B cell (primary cell): ENCODE data around the gene SKIDA1. TPM values are rescaled to one million over a fixed set of nuclear protein-coding genes. Genes with fewer than 3 reads are reported as not detected.

Source experiments
- ATAC-seq: fragments of 200-7000 bp; cut with Tn5 transposase; one replicate; pipeline ENCODE4 v1.10.0; 2021; ENCODE audit warnings: low read depth, mild to moderate bottlenecking, moderate number of reproducible peaks, moderate library complexity
- CTCF ChIA-PET: fragments of 350-600 bp; sonication (Branson Sonifier 250); formaldehyde crosslinking; loops from one replicate; lab custom pipeline; 2021; ENCODE audit warnings: antibody characterized with exemption, inconsistent platforms; lab: Charles Lee
- POLR2A ChIA-PET: fragments of 350-600 bp; sonication (Branson Sonifier 250); formaldehyde crosslinking; loops from one replicate; lab custom pipeline; 2021; ENCODE audit warnings: antibody characterized with exemption; lab: Charles Lee
- DNase-seq: peaks from one replicate; pipeline ENCODE4 v3.0.0; 2013
- H2AFZ ChIP-seq: 2 replicates; pipeline ENCODE4 v1.6.1; 2012; ENCODE audit warnings: mild to moderate bottlenecking, low read depth, low read length; ENCODE audit not compliant: insufficient read depth, poor library complexity, severe bottlenecking
- H3K27ac ChIP-seq, 2 donors: 1 replicate in 1 of 2; 2 replicates in 1 of 2; pipeline ENCODE4 v1.5.1; 2012 to 2013; ENCODE audit warnings: low read length in 2 of 2, mild to moderate bottlenecking in 2 of 2, moderate library complexity in 1 of 2
- H3K27me3 ChIP-seq, 4 experiments: fragments of 200-600 bp in 1 of 4; sonication (generic) in 1 of 4; replicated peaks in 1 of 4; 1 replicate in 2 of 4; 2 replicates in 2 of 4; pipeline versions ENCODE4 v1.6.1 to v1.7.0; 2013 to 2016; ENCODE audit warnings: low read length in 3 of 4, mild to moderate bottlenecking in 2 of 4, mixed read lengths in 1 of 4, moderate library complexity in 1 of 4; ENCODE audit not compliant: insufficient read depth in 4 of 4, control insufficient read depth in 3 of 4; ENCODE audit errors: control extremely low read depth in 1 of 4
- H3K36me3 ChIP-seq, 2 experiments: replicated peaks in 1 of 2; 1 replicate in 1 of 2; 2 replicates in 1 of 2; pipeline versions ENCODE4 v1.6.1 to v1.7.1; 2013; ENCODE audit warnings: low read length in 1 of 2; ENCODE audit not compliant: insufficient read depth in 2 of 2, control insufficient read depth in 1 of 2; ENCODE audit errors: control extremely low read depth in 1 of 2, extremely low read depth in 1 of 2
- H3K4me1 ChIP-seq, 2 donors: fragments of 200-600 bp in 1 of 2; sonication (generic) in 1 of 2; 1 replicate in 1 of 2; 2 replicates in 1 of 2; pipeline versions ENCODE4 v1.5.1 to v1.6.1; 2013 to 2017; ENCODE audit warnings: low read length in 2 of 2; ENCODE audit not compliant: control insufficient read depth in 2 of 2, insufficient read depth in 2 of 2
- H3K4me2 ChIP-seq: replicated peaks from 2 replicates; pipeline ENCODE3; 2012; ENCODE audit warnings: mild to moderate bottlenecking, low read depth, low read length; ENCODE audit not compliant: poor library complexity, severe bottlenecking
- H3K4me3 ChIP-seq, 5 experiments: fragments of 200-600 bp in 1 of 5; sonication (generic) in 1 of 5; 1 replicate in 3 of 5; 2 replicates in 2 of 5; pipeline versions ENCODE4 v1.5.1 to v1.7.0; 2011 to 2016; ENCODE audit warnings: low read length in 4 of 5, mild to moderate bottlenecking in 4 of 5, low read depth in 2 of 5, control low read depth in 1 of 5, moderate library complexity in 1 of 5; ENCODE audit not compliant: insufficient read depth in 1 of 5; ENCODE audit errors: control extremely low read depth in 1 of 5, extremely low read depth in 1 of 5
- H3K79me2 ChIP-seq: fragments of 200-600 bp; sonication (generic); one replicate; pipeline ENCODE4 v1.6.0; 2016; ENCODE audit warnings: low read length; ENCODE audit not compliant: control insufficient read depth, insufficient read depth
- H3K9ac ChIP-seq: fragments of 200-600 bp; sonication (generic); 2 replicates; pipeline ENCODE4 v1.6.1; 2017; ENCODE audit warnings: mild to moderate bottlenecking, low read length, moderate library complexity
- H3K9me3 ChIP-seq, 3 donors: one replicate each; pipeline versions ENCODE4 v1.6.1 to v1.7.1; 2013; ENCODE audit warnings: low read length in 2 of 3; ENCODE audit not compliant: control insufficient read depth in 2 of 3, insufficient read depth in 1 of 3; ENCODE audit errors: control extremely low read depth in 1 of 3
- H4K20me1 ChIP-seq: 2 replicates; pipeline ENCODE4 v1.6.0; 2012; ENCODE audit warnings: mild to moderate bottlenecking, low read length; ENCODE audit not compliant: insufficient read depth, control insufficient read depth, poor library complexity, severe bottlenecking
- H3K27ac Mint-ChIP-seq: one replicate; pipeline ENCODE4 v1.8.0; 2021; ENCODE audit warnings: mixed read lengths
- H3K27me3 Mint-ChIP-seq: one replicate; pipeline ENCODE4 v1.8.0; 2021; ENCODE audit warnings: mixed read lengths
- H3K4me1 Mint-ChIP-seq: one replicate; pipeline ENCODE4 v1.8.0; 2021; ENCODE audit warnings: mixed read lengths
- H3K4me3 Mint-ChIP-seq: one replicate; pipeline ENCODE4 v1.8.0; 2021; ENCODE audit warnings: mixed read lengths
- H3K9me3 Mint-ChIP-seq: one replicate; pipeline ENCODE4 v1.8.0; 2022; ENCODE audit warnings: mixed read lengths; ENCODE audit not compliant: insufficient read depth
- CTCF ChIP-seq: fragments of 200-600 bp; IDR thresholded peaks from one replicate; pipeline ENCODE4 v1.8.0; 2022; ENCODE audit warnings: antibody characterized with exemption, mild to moderate bottlenecking
- EZH2 ChIP-seq: IDR thresholded peaks from 2 replicates; pipeline ENCODE4 v1.6.1; 2012; ENCODE audit warnings: borderline replicate concordance, low read depth, mild to moderate bottlenecking, moderate library complexity, low read length; ENCODE audit not compliant: insufficient read depth, poor library complexity, severe bottlenecking
- WGBS: methylation state at CpG from one replicate; pipeline ENCODE4 v1.1.5; 2013; ENCODE audit warnings: missing lambda C conversion rate; ENCODE audit not compliant: insufficient coverage; 5-methylcytosine and 5-hydroxymethylcytosine counted together
- intact Hi-C: fragments of 100-400 bp; cut with micrococcal nuclease; formaldehyde crosslinking; loops from one replicate; pipeline ENCODE4 v1.10.0; 2022
- polyA plus RNA-seq: library from polyadenylated mRNA; depleted of rRNA; stranded (reverse); fragments of >200 nt; gene quantifications from 2 replicates; pipeline ENCODE4 v1.2.3, GENCODE V29; 2012
- total RNA-seq, 2 donors: library from RNA; stranded (reverse); fragments of 120-200 nt in 1 of 2; gene quantifications; 1 replicate in 1 of 2; 2 replicates in 1 of 2; pipeline versions ENCODE4 v1.2.3 to v1.2.4, GENCODE V29; 2013 to 2022

The SKIDA1 gene
- total and polyA plus RNA-seq, 2 donors (not counting 1 experiment from before 2014, with no cell fraction given) = 0.06 to 0.10 TPM

- TF ChIP-seq CTCF (no peak), EZH2 (no peak)
- Histone ChIP-seq H3K27ac (no peak overlapping the region), H4K20me1 (no peaks in the 10 kb centered on the region), H3K4me2 (no peak overlapping the region), H3K4me3 (no peak overlapping the region), H3K4me1 (no peaks in the 10 kb centered on the region), H3K9ac (no peak overlapping the region), H2AFZ (no peak overlapping the region), H3K36me3 (no peaks in the 10 kb centered on the region), H3K27me3 (no peaks in the 10 kb centered on the region), H3K9me3 (no peaks in the 10 kb centered on the region), H3K79me2 (no peaks in the 10 kb centered on the region)
- Mint-ChIP-seq H3K4me1 (no peaks in the 10 kb centered on the region), H3K9me3 (no peaks in the 10 kb centered on the region), H3K4me3 (no peak overlapping the region), H3K27ac (no peak overlapping the region), H3K27me3 (no peaks in the 10 kb centered on the region)
- ChIA-PET CTCF (no interaction called here), POLR2A (no interaction called here)
- ATAC-seq (no peak), DNase-seq (no peak)
- WGBS = 82% methylated on average over 2 of the region's 3 CpGs
- intact Hi-C loops = no loop called here
Observed at GRCh38 chr10:21468086-21468485, 57.4 kb downstream of the SKIDA1 start.

- Mint-ChIP-seq H3K27me3 (peaks cover under 1% of the 10 kb centered on the region), H3K4me3 (no peak overlapping the region), H3K9me3 (no peaks in the 10 kb centered on the region), H3K4me1 (no peaks in the 10 kb centered on the region), H3K27ac (no peak overlapping the region)
- DNase-seq = no peak
- Histone ChIP-seq H3K4me1 (no peaks in the 10 kb centered on the region), H3K9ac (no peak overlapping the region), H3K27me3 (peaks cover 0 to under 1% (median 0%) of the 10 kb centered on the region in 4 experiments), H3K36me3 (no peaks in the 10 kb centered on the region), H4K20me1 (no peaks in the 10 kb centered on the region), H3K27ac (no peak overlapping the region), H3K4me3 (no peak overlapping the region), H2AFZ (no peak overlapping the region), H3K4me2 (no peak overlapping the region), H3K9me3 (no peaks in the 10 kb centered on the region), H3K79me2 (no peaks in the 10 kb centered on the region)
- ChIA-PET POLR2A (no interaction called here), CTCF (no interaction called here)
- intact Hi-C loops = no loop called here
- ATAC-seq = no peak
- 100% methylated on average over 1 of the region's 1 CpG for WGBS
- TF ChIP-seq CTCF = no peak
- no peak for TF ChIP-seq EZH2
Observed at GRCh38 chr10:21467633-21468032, 57.8 kb downstream of the SKIDA1 start.
